Right atrium auricular region (tissue), 2 donors: ENCODE measurements around the gene GSDMA. TPM values are rescaled to one million over a fixed set of nuclear protein-coding genes. Genes with fewer than 3 reads are reported as not detected.
A peak's percentile ranks its signal among the peaks of the same experiment; 100 is the strongest.

Source experiments
- DNase-seq: peaks from one replicate; pipeline ENCODE4 v3.0.0-alpha.2; 2019; ENCODE audit warnings: low spot score
- H3K27ac ChIP-seq, 2 donors: fragments of 200-600 bp; sonication (generic); 1 replicate in 1 of 2; 2 replicates in 1 of 2; pipeline ENCODE4 v1.5.1; 2016 to 2019
- H3K27me3 ChIP-seq, 2 donors: fragments of 200-600 bp; sonication (generic); one replicate each; pipeline versions ENCODE4 v1.5.1 to v1.6.0; 2017 to 2019
- H3K36me3 ChIP-seq: fragments of 200-600 bp; sonication (generic); one replicate; pipeline ENCODE4 v1.5.1; 2016
- H3K4me1 ChIP-seq, 2 donors: fragments of 200-600 bp; sonication (generic); one replicate each; pipeline versions ENCODE4 v1.5.1 to v1.6.0; 2017 to 2019
- H3K4me3 ChIP-seq, 2 donors: fragments of 200-600 bp; sonication (generic); 1 replicate in 1 of 2; 2 replicates in 1 of 2; pipeline ENCODE4 v1.5.1; 2017 to 2019; ENCODE audit warnings: mild to moderate bottlenecking in 1 of 2, moderate library complexity in 1 of 2
- H3K9me3 ChIP-seq, 2 donors: fragments of 200-600 bp; sonication (generic); one replicate each; pipeline ENCODE4 v1.5.1; 2019
- CTCF ChIP-seq, 2 donors: fragments of 200-600 bp; sonication (generic); IDR thresholded peaks; one replicate each; pipeline ENCODE4 v1.5.1; 2019; ENCODE audit warnings: antibody characterized with exemption in 2 of 2
- total RNA-seq, 2 donors: library from RNA; depleted of rRNA; stranded (reverse); fragments of >200 nt; gene quantifications; one replicate each; pipeline ENCODE4 v1.1.0, GENCODE V29; 2016

GSDMA gene
- total RNA-seq, 2 donors from 2014 or later, result 0.75 TPM; not detected in 1

- peak overlapping the region; percentile 79 to 90 for H3K4me3 ChIP-seq
- H3K36me3 ChIP-seq, result peaks cover 9% of the 10 kb centered on the region
- no peaks in the 10 kb centered on the region for H3K9me3 ChIP-seq
- peaks cover 0 to 35% of the 10 kb centered on the region in 2 donors for H3K4me1 ChIP-seq
- no peak for TF ChIP-seq CTCF (IDR thresholded peaks at IDR 0.05)
- DNase-seq, result peak; percentile 61
- H3K27ac ChIP-seq, result peak overlapping the region; percentile 90 to 96
- H3K27me3 ChIP-seq, result no peaks in the 10 kb centered on the region
Measured at GRCh38 chr17:39927929-39928857, 34.6 kb upstream of the GSDMA start.

- H3K36me3 ChIP-seq, result no peaks in the 10 kb centered on the region
- no peaks in the 10 kb centered on the region for H3K27me3 ChIP-seq
- H3K4me1 ChIP-seq, result peaks cover 0 to 41% of the 10 kb centered on the region in 2 donors
- peak overlapping the region; percentile 79 to 90 for H3K4me3 ChIP-seq
- no peaks in the 10 kb centered on the region for H3K9me3 ChIP-seq
- H3K27ac ChIP-seq, result peak overlapping the region; percentile 90 to 96
- TF ChIP-seq CTCF (IDR thresholded peaks at IDR 0.05), result no peak
- no peak for DNase-seq
Measured at GRCh38 chr17:39928858-39929645, 33.8 kb upstream of the GSDMA start.

GRCh38 chr17:39929646-39930407, 33.0 kb upstream of the GSDMA start:
- Histone ChIP-seq H3K4me3 (no peak overlapping the region), H3K4me1 (peaks cover 0 to 46% of the 10 kb centered on the region in 2 donors), H3K27me3 (no peaks in the 10 kb centered on the region), H3K36me3 (no peaks in the 10 kb centered on the region), H3K9me3 (no peaks in the 10 kb centered on the region), H3K27ac (peak overlapping the region; percentile 90 to 96)
- TF ChIP-seq CTCF (IDR thresholded peaks at IDR 0.05), result no peak
- DNase-seq, result no peak

GRCh38 chr17:39933912-39934311, 28.9 kb upstream of the GSDMA start:
- H3K4me1 ChIP-seq, result peaks cover 0 to 23% of the 10 kb centered on the region in 2 donors
- H3K27me3 ChIP-seq, result no peaks in the 10 kb centered on the region
- peak overlapping the region; percentile 64 to 67 for H3K27ac ChIP-seq
- no peak for TF ChIP-seq CTCF (IDR thresholded peaks at IDR 0.05)
- H3K4me3 ChIP-seq, result no peak overlapping the region
- no peaks in the 10 kb centered on the region for H3K36me3 ChIP-seq
- no peak for DNase-seq
- H3K9me3 ChIP-seq, result no peaks in the 10 kb centered on the region

- H3K27ac ChIP-seq, result peak overlapping the region in 1 of 2 donors; percentile 64
- no peak for TF ChIP-seq CTCF (IDR thresholded peaks at IDR 0.05)
Measured at GRCh38 chr17:39934324-39934723, 28.5 kb upstream of the GSDMA start.

More at GRCh38 chr17:39934324-39934723, 28.5 kb upstream of the GSDMA start:
- H3K4me3 ChIP-seq, result no peak overlapping the region
- DNase-seq, result no peak
- peaks cover 0 to 20% of the 10 kb centered on the region in 2 donors for H3K4me1 ChIP-seq
- H3K9me3 ChIP-seq, result no peaks in the 10 kb centered on the region
- H3K36me3 ChIP-seq, result no peaks in the 10 kb centered on the region
- H3K27me3 ChIP-seq, result no peaks in the 10 kb centered on the region
